ENCODE data around the gene PTCD2. TPM values are rescaled to one million over a fixed set of nuclear protein-coding genes. Genes with fewer than 3 reads are reported as not detected.

PTCD2 gene
- total and polyA plus RNA-seq, 8 donors, result 1.3 to 56.7 (median 2.6) TPM

GRCh38 chr5:72347801-72348308 lies 27.7 kb downstream of the PTCD2 start:
- Histone ChIP-seq H3K9me3 (no peaks in the 10 kb centered on the region), H3K36me3 (peaks cover 3 to 45% (median 19%) of the 10 kb centered on the region in 4 donors), H3K27me3 (no peaks in the 10 kb centered on the region), H3K4me1 (no peaks in the 10 kb centered on the region), H3K27ac (no peak overlapping the region), H3K4me3 (no peak overlapping the region)
- no peak for DNase-seq
- WGBS, 5 donors, result 73 to 87% (median 82%) methylated on average over 4 of the region's 4 CpGs
- intact Hi-C loops (cut with DNase I; ENCODE audit: low total_unique reads), result no loop called here
- TF ChIP-seq EP300 (IDR thresholded peaks at IDR 0.05) (no peak), POLR2A (IDR thresholded peaks at IDR 0.05) (no peak), CTCF (IDR thresholded peaks at IDR 0.05) (no peak), POLR2AphosphoS5 (IDR thresholded peaks at IDR 0.05) (no peak)

GRCh38 chr5:72351376-72351775 lies 31.2 kb downstream of the PTCD2 start:
- Histone ChIP-seq H3K27ac (no peak overlapping the region), H3K4me3 (no peak overlapping the region), H3K9me3 (no peaks in the 10 kb centered on the region), H3K4me1 (no peaks in the 10 kb centered on the region), H3K27me3 (no peaks in the 10 kb centered on the region), H3K36me3 (peaks cover 0 to 17% (median 2%) of the 10 kb centered on the region in 4 donors)
- WGBS, 5 donors, result 84 to 98% (median 96%) methylated on average over 2 of the region's 2 CpGs
- no peak for DNase-seq
- TF ChIP-seq CTCF (IDR thresholded peaks at IDR 0.05) (no peak), POLR2AphosphoS5 (IDR thresholded peaks at IDR 0.05) (no peak), POLR2A (IDR thresholded peaks at IDR 0.05) (no peak), EP300 (IDR thresholded peaks at IDR 0.05) (no peak)
- intact Hi-C loops (cut with DNase I; ENCODE audit: low total_unique reads), result no loop called here

- no peak for DNase-seq
- Histone ChIP-seq H3K27me3 (no peaks in the 10 kb centered on the region), H3K9me3 (no peaks in the 10 kb centered on the region), H3K27ac (no peak overlapping the region), H3K36me3 (peaks cover 0 to 9% (median 0%) of the 10 kb centered on the region in 4 donors), H3K4me1 (no peaks in the 10 kb centered on the region), H3K4me3 (no peak overlapping the region)
- WGBS, 5 donors, result 85 to 98% (median 94%) methylated on average over 1 of the region's 1 CpG
- TF ChIP-seq CTCF (IDR thresholded peaks at IDR 0.05), result no peak
- intact Hi-C loops (cut with DNase I; ENCODE audit: low total_unique reads), result no loop called here
Measured at GRCh38 chr5:72352616-72353015, 32.4 kb downstream of the PTCD2 start.

GRCh38 chr5:72353046-72353445 lies 32.9 kb downstream of the PTCD2 start:
- intact Hi-C loops (cut with DNase I; ENCODE audit: low total_unique reads), result no loop called here
- no peak for TF ChIP-seq CTCF (IDR thresholded peaks at IDR 0.05)
- TF ChIP-seq POLR2A (IDR thresholded peaks at IDR 0.05), result no peak
- TF ChIP-seq POLR2AphosphoS5 (IDR thresholded peaks at IDR 0.05), result no peak
- TF ChIP-seq EP300 (IDR thresholded peaks at IDR 0.05), result no peak
- Histone ChIP-seq H3K4me1 (no peaks in the 10 kb centered on the region), H3K36me3 (peaks cover 0 to 8% (median 2%) of the 10 kb centered on the region in 4 donors), H3K27ac (no peak overlapping the region), H3K27me3 (no peaks in the 10 kb centered on the region), H3K9me3 (no peaks in the 10 kb centered on the region), H3K4me3 (no peak overlapping the region)
- no peak for DNase-seq

Data from stomach (tissue), 9 donors.